Hematopoietic multipotent progenitor cell treated with erythropoietin and hydrocortisone succinate and interleukin-3 and kit ligand, for 6 days (in vitro differentiated cells): ENCODE measurements around the gene DUSP2.

Experiments used
- DNase-seq: peaks from one replicate; pipeline ENCODE4 v3.0.0-alpha.2; 2015

The DUSP2 gene

DNA sequence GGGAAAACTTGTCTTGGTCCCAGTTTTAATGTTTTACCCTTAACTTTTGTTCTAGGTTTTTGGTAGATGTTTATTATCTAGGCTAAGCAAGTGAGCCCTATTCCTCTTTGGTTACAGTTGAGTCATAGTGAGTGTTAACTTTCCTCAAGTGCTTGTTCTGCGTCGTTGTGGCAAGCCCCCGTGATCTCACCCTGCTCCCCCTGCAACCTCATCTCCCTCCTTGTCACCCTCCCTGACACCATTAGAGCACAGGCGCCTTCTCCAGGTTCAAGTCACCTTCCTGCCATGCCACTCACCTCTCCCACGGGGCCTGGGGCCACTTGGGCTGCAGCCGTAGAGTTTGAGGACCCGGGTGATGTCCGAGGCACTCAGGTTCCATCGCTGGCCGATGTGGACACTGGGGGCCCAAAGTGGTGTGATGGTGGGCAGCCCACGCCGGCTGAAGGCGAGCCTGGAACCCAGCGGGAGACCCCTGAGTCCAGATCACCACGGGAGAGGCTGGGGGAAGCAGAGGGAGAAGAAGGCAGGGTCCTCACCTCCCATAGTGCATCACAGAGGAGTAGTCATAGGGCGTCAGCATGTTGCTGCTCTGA, 15.6 kb downstream of the DUSP2 start:
- no peak for DNase-seq

DNA sequence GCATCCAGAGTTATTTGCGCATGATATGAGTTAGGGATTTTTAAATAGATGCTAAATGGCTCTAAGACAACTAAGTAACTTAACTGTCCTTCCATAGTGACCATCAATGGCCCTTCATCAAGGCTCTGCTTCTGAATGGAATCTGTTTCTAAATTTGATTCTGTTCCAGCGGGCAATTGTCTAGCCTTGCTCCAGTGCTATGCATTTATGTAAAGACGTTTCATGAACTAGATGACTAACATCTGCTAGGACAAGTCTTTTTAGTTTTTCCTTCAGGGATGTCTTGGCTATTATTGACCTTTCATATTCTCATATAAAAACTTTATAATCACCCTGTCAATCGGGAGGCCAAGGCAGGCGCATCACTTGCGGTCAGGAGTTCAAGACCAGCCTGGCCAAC, 16.8 kb downstream of the DUSP2 start:
- DNase-seq: no peak

DNA sequence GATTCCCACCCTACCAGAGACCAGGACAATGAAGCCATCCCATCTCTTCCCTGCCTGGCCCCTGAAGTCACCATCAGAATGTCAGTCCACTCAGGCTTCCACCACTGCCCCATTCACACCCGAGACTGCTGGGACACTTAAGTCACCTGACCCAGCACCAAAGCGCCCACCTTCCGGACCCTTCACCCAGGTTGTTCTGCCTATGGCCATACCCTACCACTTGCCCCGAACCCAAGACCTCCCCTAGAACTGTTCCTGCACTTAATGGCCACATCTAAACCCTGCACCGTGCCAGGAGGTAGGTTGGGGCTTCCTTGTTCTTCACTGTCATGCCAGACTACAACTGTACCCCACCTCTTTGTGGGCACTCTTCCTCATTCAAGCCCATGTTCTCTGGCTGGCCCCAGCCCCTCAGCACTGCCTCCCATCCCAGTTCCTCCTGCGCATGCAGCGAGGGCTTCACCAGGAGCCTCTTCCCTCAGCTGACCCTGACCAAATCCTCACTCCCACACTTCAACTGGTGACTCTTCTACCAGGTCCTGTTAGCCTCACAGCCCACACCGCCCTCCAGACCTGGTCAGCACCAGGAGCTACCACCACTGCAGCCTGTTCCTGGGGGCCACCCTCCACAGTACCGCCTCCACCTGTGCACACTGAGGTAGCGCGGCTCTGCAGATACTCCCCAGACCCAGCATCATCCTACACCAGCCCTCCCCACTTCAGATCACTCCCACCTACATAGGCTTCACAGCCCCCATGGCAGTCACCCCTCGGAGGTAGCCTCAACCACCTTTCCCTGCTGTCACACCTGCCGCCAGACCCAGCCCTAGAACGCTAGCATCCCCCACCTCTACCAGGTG, 20.6 kb downstream of the DUSP2 start:
- no peak for DNase-seq

DNA sequence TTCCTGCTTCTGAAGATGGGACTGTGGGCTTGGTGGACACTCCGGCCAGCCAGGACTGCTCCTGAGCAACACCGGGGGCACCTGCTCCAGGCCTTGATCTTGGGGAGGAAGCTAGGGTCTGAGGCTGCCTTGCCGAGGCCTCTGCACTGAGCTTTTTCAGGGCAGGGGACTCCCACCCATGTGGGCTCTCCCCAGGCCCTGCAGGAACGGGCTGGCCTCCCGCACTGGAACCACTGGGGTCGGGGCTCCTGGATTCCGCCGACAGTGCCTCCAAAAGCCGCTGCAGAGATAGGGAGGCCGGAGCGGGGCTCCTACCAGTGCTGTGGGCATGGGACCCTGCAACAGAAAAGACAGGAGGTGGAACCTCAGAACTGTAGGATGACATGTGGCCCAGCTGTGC, 21.3 kb downstream of the DUSP2 start:
- no peak for DNase-seq

DNA sequence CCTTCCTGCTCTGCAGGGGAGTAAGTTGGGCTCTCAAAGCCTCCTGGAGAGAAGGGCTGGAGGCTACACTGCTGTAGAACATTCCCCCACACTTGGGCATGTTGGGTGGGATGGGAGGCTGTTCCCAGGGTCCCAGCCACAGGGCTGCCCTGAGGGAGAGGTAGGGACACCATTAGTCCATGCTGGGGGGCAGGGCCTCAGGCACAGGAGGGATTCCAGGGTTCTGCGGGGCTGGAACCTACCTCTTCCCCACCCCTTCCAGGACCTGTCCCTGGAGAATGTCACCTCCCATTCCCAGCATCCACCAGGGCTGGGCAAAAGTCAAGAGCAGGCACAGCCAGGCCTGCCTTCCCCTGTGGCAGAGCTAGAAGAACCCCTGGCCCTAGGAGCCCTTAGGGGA, 21.9 kb downstream of the DUSP2 start:
- DNase-seq: no peak

DNA sequence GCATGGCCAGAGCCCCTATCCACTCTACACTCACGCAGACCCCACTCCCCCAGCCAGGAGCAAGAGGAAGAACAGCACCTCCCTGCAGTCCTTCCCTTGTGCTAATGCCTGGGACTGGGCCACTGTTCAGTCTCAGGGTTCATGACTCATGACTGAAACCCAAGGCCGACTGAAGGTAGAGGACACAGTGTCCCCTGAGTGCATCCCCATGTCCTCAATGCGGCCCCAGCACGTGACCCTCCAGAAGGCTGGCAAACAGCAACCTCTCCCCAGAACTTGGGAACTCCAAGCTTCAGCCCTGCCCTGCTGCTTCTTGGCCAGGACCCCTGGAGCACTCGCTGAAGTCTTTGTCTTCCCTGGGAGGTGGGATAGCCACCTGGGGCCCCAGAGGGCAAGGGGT, 22.8 kb downstream of the DUSP2 start:
- no peak for DNase-seq

DNA sequence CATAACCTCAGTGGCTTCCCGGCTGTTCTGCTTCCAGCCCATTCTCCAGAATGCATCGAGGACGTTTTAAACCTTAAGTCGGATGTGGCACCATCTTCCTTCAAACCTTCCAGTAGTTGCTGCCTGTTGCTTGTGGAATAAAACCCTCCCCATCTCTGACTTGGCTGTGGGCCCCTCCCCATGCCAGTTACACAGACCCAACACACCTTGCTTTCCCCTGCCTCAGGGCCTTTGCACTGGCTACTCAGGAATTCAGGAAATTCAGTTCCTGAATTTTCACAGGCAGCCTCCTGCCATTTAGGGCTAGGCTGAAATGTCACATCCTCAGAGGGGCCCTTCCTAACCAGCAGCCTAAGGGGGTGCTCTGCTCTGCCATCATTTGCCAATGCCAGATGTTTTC, 23.8 kb downstream of the DUSP2 start:
- no peak for DNase-seq

DNA sequence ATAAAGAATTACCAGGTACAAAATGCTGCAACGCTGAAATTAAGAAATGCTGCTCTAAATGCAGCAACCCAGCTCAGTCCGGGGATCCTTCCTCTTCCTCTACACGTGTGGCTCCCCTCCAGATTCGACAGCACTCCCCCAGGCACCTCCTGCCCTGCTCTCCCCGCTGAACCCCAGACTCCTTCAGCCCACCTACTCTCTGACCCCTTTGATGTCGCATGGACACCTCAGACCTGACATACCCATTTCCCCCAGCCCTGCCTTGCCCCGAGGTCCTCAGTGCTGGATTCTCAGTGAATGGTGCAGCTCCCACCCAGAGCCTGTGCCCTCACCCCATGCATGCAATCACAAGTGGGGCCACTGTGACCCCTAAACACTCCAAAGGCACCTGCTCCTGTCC, 24.2 kb downstream of the DUSP2 start:
- no peak for DNase-seq

DNA sequence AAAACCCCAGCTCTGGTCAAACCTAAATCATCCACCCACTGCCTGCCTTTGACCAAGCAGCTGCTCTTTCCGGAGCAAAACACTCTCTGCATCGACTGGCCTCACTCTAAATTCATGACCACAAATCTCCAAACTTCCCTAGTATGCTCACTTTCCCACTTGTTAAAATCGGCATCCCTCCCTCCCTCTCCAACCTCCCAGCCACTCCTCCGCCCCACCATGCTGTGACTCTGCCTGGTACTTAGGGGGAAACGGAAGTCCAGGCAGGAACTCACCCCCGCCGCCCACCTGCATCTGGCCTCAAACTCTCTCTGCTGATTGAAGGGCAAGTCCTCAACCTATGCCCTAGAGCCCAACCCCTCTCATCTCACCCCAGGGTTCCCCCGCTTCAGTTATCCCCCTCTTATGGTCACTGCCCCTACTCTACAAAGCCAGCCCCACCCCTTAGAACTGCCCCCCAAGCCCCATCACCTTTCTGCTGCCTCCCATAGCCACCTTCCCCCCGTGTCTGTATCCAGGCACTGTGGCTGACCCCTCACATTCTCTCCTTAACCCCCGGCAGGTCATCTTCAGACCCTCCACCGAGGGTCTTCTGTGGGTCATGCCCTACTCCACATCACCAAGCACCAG, 25.0 kb downstream of the DUSP2 start:
- DNase-seq: no peak

DNA sequence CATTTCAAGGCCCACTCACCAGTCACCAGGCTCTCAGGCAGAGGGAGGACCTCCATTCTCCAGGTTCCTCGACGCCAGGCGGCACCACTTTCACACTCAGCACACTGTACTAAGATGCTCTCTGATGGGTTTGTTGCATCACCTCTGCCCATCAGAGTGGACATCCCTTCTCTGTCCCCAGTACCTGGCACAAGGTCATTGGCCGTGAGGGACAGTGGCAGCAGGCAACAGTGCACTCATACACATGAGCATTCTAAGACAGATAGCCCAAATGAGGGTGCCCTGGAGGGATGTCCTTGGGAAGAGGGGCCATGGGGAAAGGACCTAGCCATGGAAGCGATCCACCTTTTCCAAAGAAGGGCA, 25.9 kb downstream of the DUSP2 start:
- DNase-seq: no peak

DNA sequence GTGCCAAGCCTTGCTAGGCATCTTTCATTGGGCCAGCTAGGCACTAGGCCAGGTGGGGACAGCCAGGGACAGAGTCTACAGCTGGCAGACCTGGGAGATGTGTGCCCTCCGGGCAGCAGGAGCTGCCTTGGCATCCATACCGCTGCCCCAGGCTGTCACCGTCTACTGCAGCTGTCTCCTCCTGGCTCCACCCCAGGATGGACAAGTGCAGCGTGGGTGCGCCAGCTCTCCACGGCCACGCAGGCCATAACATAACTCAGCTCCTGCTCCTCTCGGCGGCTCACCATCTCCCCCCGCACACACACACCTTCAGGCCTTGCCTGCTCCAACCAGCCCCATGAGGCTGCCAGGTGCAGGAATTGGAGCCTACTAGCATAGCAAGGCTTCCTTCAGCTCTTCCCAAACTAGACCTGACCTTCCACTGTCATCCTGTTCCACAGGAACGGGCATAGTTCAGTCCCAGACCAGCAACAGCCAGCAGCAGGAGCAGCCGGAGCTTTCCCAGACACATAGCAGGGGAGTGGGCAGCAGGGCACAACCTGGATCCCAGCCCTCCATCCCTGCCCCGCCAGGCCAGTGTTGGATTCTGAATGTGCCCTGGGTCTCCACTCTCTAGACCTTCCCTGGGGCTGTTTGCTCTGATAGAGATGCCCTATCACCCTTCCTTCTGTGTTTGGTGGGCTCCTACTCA, 26.4 kb downstream of the DUSP2 start:
- DNase-seq: no peak

DNA sequence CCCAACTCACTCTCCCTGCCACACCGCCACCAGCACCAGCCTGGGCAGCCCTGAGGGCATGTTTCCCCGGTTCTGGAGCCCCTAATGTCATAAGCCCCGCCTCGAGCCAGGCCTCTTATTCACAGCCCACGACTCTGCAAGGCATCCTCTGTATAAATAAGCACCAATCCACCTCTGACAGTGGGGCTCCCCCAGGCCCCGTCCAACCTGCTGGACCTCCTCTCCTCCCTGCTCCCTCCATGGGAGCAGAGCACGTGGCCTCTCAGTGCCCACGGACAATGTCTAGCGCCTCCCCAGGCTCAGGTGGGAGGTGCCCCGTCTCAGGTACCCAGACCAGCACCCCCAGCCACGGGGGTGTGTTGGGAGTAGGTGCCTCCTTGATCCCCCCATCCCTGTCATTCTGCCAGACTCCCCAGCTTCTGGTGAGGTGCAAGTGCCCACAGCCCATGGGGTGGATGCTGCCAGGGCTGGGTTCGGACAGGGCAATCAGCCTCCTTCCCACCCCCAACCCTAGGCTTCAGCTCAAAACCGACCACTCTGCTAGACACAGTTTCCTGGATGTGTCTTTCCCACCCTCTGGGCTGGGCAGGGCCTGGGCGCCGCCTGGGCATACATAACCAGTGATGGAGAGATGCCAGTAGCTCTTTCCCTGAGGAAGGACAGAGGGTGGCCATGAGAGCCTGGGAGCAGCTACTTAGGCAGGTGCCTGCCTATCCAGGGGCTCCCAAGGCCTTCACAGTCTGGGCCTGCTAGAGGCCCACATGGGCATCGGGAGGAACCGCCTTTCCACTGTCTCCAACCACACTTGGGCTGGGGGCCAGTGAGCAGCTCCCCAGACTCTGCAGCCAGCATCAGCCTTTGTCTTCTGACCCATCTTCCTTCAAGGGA, 27.3 kb downstream of the DUSP2 start:
- no peak for DNase-seq

DNA sequence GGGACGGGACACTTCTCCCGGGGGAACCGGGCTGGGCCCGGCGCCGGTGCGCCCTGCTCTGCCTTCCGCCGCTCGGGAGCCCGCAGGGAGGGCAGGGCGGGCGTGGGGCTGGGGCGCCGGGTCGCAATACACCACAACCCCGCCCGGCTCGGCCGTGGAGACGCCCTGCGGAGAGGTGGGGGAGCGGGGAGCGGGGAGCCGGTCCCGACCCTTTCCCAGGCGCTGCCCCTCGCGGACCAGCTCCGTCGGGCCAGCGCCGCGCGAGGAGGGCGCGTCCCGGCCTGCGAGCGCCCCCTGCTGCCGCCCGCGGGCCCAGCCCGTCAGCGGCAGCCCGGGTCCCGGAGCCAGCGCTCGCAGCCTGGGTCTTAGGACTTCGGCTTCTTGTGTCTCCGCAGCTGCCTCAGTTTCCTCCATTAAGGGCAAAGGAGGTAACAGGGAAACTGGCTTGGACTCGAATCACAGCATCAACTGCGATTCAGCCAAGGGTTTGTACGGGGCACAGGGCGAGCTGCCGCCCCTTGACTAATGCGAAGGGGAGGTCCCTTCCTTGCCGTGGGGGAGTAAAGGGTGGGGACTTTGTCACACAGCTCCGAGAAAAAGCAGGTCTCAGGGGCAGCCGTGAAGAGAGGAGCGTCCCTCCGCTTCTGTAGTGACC, 28.2 kb downstream of the DUSP2 start:
- DNase-seq: peak; percentile 70

DNA sequence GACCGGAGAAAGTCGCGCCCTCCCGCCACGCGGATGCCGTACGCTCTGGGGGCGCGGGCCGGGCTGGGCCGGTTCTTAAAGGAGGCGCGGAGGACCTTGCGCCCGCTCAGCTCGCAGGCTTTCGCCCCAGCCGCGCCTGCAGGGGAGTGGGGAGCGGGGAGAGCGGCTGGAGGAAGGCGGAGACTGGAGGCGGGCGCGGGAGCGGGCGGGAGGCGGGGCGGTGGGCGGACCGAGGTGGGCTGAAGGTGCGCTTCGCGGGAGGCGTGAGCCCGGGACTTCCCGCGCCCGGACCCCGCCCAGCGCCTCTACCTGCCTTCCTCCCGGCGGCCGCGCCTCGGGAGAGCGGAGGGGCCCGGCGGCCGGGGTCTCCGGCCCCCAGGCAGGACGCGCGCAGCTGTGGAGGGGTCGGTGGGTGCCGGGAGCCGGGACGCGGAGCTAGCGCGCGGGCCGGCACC, 28.8 kb downstream of the DUSP2 start, which contains the start of gene ADRA2B:
ADRA2B (minus strand) TSS at position 148 of the 455 bp plus-strand sequence. CDS start 422 bp downstream, outside the sequence.
- peak; percentile 51 for DNase-seq

DNA sequence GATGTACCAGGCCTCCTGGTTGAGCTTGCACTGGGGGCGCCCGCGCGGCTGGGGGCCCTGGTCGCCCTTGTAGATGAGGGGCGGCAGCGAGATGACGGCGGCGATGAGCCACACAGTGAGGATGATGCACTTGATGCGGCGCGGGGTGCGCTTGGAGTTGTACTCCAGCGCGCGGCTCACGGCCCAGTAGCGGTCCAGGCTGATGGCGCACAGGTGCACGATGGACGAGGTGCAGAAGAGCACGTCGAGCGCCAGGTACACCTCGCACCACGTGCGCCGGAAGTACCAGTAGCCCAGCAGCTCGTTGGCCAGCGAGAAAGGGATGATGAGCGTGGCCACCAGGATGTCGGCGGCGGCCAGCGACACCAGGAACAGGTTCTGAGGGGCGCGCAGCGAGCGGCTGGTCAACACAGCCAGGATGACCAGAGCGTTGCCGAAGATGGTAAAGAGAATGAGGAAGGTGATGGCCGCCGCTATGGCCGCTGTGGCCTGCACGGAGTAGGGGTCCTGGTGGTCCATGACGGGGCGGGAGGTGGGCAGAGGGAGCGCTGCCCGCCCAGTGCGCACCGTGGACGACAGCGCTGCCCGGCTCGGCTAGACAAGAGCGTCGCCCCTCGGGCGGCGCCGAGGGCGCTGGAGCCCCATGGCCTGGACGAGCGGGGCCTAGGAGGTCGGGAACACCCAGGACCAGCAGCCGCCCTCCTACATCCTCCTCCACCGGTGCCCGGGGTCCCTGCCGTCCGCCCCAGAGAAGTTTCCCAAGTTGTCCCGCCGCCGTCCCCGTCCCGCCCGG, 29.4 kb downstream of the DUSP2 start:
- no peak for DNase-seq

DNA sequence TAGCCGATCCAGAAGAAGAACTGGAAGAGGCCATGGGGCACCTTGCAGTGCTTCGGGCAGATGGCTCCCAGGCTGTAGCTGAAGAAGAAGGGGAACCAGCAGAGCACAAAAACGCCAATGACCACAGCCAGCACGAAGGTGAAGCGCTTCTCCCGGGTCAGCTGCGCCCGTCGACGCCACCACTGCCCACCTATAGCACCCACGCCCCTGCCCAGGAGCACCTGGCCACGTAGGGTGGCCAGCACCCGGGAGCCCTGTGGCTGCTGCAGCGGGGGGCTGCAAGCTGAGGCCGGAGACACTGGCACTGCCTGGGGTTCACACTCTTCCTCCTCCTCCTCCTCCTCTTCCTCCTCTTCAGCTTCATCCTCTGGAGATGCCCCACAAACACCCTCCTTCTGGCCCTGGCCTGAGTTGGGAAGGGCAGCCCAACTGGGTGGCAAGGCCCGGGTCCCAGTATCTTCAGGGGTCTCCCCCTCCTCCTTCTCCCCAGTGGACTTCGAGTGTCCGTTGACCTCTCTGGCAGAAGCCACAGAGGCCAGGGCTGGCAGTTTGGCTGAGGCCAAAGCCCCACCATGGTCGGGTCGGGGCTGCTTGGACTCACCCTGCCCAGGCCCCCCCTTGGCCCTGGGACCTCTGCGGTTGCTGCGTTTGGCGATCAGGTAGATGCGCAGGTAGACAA, 30.2 kb downstream of the DUSP2 start:
- no peak for DNase-seq

DNA sequence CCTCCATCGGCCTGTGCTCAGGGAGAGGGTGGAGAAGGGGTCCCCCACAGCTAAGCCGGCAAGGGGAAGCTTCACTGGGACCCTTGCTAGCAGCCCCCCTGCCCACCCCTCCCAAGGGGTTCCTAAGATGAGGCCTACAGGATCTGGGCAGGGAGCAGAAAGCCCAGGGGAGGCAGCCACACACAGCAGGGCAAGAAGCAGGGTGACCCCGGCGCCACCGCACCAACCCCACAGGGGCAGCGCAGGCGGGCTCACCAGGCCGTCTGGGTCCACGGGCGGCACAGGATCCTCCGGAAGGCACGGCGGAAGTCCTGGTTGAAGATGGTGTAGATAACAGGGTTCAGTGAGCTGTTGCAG, 30.7 kb downstream of the DUSP2 start:
- DNase-seq: no peak

DNA sequence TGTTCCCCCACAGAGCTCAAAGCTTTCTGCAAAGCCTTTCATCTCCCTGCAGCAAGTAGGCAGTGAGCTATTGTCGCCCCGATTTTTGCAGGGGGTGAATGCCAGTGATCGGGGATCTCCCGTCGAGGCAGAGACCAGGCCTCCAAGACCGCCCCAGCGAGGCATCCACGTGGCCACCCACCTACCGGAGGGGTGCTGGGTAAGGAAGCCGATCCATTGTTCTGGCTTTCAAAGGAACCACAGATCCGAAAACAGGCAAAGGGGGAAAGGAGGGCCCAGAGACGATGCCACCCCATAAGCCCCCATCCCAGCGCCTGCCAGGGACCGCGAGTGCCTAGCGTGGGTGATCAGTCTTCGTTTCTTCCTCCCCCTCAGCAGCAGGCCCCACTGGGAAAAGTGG, 31.3 kb downstream of the DUSP2 start:
- DNase-seq: no peak

DNA sequence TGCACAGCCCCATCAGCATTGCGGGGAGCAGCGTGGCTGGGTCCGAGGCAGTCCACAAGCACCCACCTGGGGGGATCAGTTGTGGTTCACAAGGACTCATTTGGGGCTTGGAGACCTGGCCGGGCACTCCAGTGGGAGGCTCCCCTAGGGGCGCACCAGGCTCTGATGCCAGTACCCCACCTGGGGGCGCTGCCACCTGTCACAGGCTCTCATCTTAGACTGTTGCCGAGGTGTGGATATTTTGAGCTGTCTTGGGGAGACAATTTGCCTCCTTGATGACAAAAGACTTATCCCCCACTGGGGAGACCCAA, 31.9 kb downstream of the DUSP2 start:
- peak; percentile 43 for DNase-seq

DNA sequence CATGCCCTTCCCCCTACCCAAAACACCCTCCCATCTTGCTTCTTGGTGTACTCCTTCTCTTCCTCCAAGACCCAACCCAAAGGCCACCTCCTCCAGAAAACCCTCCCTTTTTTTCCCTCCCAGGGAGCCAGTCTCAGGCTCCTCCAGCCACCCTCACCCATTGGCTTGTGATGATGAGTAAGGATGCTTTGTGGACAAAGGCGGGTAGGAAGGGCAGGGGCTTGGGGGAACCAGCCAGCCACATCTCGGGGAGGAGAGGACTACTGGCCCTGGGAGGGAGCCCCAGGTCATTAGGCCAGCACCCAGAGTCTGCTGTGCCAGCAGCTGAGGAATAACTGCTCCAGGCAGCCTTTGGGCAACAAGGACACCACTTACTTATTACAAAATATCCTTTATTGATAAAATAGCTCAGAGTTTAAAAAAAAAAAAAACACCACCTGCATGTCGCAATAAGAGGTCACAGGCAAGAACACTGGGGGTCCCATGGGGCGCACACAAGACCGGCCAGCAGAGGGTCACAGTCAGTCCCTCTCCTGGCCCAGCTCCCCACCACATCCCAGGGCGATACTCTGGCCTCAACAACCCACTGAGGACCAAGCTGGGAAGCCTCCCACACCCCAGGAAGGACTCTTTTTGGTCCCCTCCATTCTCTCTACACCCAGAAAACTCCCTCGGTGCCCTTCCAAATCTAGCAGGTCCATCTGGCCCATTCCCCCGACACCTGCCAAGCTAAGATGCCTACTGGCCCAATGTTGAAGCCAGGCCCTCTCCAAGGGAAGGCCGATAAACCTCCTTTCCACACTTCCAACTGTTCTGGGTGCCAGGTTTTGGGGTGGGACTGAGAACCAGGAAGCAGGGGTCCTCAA, 32.5 kb downstream of the DUSP2 start:
- DNase-seq: no peak
